ENCODE measurements around the gene TYROBP. TPM values are rescaled to one million over a fixed set of nuclear protein-coding genes. Genes with fewer than 3 reads are reported as not detected.

TYROBP gene
- polyA plus RNA-seq, 2 of the 4 experiments (the other 2 are of a cell fraction), result 0.21 TPM; not detected in 1

DNA sequence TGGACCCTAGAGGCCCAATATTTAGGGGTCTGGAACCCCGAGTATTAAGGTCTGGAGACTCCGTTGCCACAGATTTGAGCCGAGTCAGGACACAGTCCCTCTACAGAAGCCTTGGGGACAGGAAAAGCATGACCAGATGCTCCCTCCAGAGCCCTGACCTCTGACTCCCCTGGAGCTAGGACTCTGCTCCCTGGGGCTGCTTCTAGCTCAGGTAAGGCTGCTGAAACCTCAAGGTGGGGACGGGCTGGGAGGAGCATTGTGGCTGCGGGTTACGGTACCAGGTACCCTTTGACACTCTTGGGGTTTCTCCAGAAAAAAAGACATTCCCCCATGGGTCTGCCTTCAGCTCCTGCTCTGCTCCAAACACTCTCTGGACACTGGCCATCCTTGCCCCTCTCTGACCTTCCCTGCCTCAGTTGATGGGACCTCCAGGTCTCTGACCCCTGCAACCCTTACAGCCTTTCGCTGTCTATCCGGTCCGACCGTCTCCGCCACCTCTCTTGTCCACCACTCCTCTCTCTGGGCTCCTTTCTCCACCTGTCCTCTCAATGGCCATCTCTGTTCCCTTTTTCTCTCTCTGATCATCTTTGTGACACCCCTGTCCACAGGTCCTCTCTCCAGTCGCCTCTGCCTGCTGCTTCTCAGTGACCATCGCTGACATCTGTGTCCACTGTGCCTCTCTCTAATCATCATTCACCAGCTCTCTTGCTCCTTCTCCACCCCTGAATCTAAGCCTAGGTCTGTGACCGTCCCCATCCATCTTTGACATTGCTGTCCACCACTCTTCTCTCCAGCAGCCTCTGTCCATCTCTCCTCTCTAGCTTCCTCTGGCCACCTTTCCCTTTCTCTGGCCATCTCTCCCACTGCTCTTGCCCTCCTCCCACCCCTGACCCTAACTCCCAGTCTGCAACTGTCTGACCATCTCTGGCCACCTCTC, 29.5 kb upstream of the TYROBP start:
- ChIA-PET POLR2A (no interaction called here), CTCF (interaction anchor here (0.8 to 2.2 kb wide), 4 partner anchors 33 to 129 kb away, joined by 3 to 22 read pairs (median 3); no protein-coding TSS in a partner anchor)
- Histone ChIP-seq H3K9me3 (no peaks in the 10 kb centered on the region), H3K4me1 (peaks cover 23% of the 10 kb centered on the region), H3K4me3 (peak overlapping the region; percentile 66), H3K4me2 (peak overlapping the region; percentile 89), H3K27ac (peak overlapping the region in 1 of 2 experiments; percentile 93; a peak in 2 of 6 replicates)
- WGBS (ENCODE audit: missing lambda C conversion rate), result 81% methylated on average over 14 of the region's 14 CpGs
- TF ChIP-seq SREBF2 (IDR thresholded peaks at IDR 0.05) (no peak), MAFK (IDR thresholded peaks at IDR 0.05; ENCODE audit: partially characterized antibody) (no peak), TP53 (CRISPR knock-in tag; IDR thresholded peaks at IDR 0.05) (no peak), KDM5A (IDR thresholded peaks at IDR 0.05) (no peak), RNF2 (IDR thresholded peaks at IDR 0.05; ENCODE audit: borderline replicate concordance, low read depth) (no peak), CEBPB (IDR thresholded peaks at IDR 0.05) (no peak), FOSB (CRISPR knock-in tag; IDR thresholded peaks at IDR 0.05) (no peak), ZFP36 (IDR thresholded peaks at IDR 0.05; ENCODE audit: borderline replicate concordance, partially characterized antibody) (no peak), EHMT2 (IDR thresholded peaks at IDR 0.05; ENCODE audit: low read depth) (no peak), KDM1A (IDR thresholded peaks at IDR 0.05; ENCODE audit: low read depth) (no peak), MYC (IDR thresholded peaks at IDR 0.05; ENCODE audit: borderline replicate concordance, low read length) (no peak), NR3C1 (IDR thresholded peaks at IDR 0.05) (no peak), CHD2 (IDR thresholded peaks at IDR 0.05; ENCODE audit: low read length, partially characterized antibody) (no peak), CHD4 (IDR thresholded peaks at IDR 0.05; ENCODE audit: borderline replicate concordance) (no peak), POLR2AphosphoS2 (conservative IDR thresholded peaks at IDR 0.05; ENCODE audit: low read length) (no peak)
- TF ChIP-seq, protein P1, sequence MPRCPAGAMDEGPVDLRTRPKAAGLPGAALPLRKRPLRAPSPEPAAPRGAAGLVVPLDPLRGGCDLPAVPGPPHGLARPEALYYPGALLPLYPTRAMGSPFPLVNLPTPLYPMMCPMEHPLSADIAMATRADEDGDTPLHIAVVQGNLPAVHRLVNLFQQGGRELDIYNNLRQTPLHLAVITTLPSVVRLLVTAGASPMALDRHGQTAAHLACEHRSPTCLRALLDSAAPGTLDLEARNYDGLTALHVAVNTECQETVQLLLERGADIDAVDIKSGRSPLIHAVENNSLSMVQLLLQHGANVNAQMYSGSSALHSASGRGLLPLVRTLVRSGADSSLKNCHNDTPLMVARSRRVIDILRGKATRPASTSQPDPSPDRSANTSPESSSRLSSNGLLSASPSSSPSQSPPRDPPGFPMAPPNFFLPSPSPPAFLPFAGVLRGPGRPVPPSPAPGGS (IDR thresholded peaks at IDR 0.05), result no peak
- TF ChIP-seq, protein P2, sequence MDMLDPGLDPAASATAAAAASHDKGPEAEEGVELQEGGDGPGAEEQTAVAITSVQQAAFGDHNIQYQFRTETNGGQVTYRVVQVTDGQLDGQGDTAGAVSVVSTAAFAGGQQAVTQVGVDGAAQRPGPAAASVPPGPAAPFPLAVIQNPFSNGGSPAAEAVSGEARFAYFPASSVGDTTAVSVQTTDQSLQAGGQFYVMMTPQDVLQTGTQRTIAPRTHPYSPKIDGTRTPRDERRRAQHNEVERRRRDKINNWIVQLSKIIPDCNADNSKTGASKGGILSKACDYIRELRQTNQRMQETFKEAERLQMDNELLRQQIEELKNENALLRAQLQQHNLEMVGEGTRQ (IDR thresholded peaks at IDR 0.05), result no peak
- TF ChIP-seq, protein P3, sequence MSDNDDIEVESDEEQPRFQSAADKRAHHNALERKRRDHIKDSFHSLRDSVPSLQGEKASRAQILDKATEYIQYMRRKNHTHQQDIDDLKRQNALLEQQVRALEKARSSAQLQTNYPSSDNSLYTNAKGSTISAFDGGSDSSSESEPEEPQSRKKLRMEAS (IDR thresholded peaks at IDR 0.05), result no peak
- TF ChIP-seq, protein P4, sequence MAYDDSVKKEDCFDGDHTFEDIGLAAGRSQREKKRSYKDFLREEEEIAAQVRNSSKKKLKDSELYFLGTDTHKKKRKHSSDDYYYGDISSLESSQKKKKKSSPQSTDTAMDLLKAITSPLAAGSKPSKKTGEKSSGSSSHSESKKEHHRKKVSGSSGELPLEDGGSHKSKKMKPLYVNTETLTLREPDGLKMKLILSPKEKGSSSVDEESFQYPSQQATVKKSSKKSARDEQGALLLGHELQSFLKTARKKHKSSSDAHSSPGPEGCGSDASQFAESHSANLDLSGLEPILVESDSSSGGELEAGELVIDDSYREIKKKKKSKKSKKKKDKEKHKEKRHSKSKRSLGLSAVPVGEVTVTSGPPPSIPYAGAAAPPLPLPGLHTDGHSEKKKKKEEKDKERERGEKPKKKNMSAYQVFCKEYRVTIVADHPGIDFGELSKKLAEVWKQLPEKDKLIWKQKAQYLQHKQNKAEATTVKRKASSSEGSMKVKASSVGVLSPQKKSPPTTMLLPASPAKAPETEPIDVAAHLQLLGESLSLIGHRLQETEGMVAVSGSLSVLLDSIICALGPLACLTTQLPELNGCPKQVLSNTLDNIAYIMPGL (CRISPR knock-in tag; IDR thresholded peaks at IDR 0.05; ENCODE audit: borderline replicate concordance), result no peak
- TF ChIP-seq, protein P5, sequence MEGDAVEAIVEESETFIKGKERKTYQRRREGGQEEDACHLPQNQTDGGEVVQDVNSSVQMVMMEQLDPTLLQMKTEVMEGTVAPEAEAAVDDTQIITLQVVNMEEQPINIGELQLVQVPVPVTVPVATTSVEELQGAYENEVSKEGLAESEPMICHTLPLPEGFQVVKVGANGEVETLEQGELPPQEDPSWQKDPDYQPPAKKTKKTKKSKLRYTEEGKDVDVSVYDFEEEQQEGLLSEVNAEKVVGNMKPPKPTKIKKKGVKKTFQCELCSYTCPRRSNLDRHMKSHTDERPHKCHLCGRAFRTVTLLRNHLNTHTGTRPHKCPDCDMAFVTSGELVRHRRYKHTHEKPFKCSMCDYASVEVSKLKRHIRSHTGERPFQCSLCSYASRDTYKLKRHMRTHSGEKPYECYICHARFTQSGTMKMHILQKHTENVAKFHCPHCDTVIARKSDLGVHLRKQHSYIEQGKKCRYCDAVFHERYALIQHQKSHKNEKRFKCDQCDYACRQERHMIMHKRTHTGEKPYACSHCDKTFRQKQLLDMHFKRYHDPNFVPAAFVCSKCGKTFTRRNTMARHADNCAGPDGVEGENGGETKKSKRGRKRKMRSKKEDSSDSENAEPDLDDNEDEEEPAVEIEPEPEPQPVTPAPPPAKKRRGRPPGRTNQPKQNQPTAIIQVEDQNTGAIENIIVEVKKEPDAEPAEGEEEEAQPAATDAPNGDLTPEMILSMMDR (IDR thresholded peaks at IDR 0.05), result no peak
- FAIRE-seq, result no peak
- peak; percentile 7 to 23; a peak in 5 of 6 replicates for ATAC-seq
- DNase-seq (ENCODE audit: low read depth in 1 of 2, low spot score in 1 of 2), result no peak
